ENCODE results near the gene MOK. TPM values are rescaled to one million over a fixed set of nuclear protein-coding genes. Genes with fewer than 3 reads are reported as not detected.

MOK gene
- total and polyA plus RNA-seq, 2 of the 4 experiments (the other 2 are of a cell fraction): 16.8 to 48.5 TPM

DNA sequence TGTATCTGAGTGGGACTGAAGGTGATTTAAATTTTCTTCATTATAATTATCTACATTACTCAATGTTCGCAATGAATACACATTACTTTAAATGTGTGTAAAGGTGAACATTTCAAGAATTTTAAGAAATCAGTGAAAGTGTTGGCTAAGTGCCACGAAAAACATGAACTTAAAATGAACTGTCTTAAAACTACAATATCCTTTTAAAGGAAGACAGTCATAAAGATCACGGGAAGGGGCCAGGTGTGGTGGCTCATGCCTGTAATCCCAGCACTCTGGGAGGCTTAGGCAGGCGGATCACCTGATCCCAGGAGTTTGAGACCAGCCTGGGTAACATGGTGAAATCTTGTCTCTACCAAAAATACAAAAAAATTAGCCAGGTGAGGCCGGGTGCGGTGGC is 11.2 kb downstream of the MOK start:
- no peak overlapping the region; the same call in 1 of the 2 replicates for H4K5ac ChIP-seq (ENCODE audit: low read depth, low read length)
- H3K4me1 ChIP-seq (ENCODE audit: control insufficient read depth, insufficient read depth, low read length): peaks cover 7% of the 10 kb centered on the region; the same call in 1 of the 2 replicates
- peaks cover 0 to 4% of the 10 kb centered on the region in 2 experiments; a peak in 2 of 4 replicates for H3K79me1 ChIP-seq (ENCODE audit: low read depth in 1 of 2, low read length in 2 of 2)
- no CpG with 5 or more reads among the region's 6 CpGs for WGBS, 2 experiments (ENCODE audit: extremely low coverage in 2 of 2, insufficient read length in 1 of 2)
- no peak overlapping the region for H3K4me3 ChIP-seq (ENCODE audit: insufficient read depth, low read depth, low read length)
- ChIA-PET POLR2A (ENCODE audit: unreplicated experiment) (no interaction called here), CTCF (no interaction called here)
- H3K36me3 ChIP-seq (ENCODE audit: control insufficient read depth, insufficient read depth, low read length): no peaks in the 10 kb centered on the region
- dilution Hi-C loops (cut with HindIII; ENCODE audit: low sequenced_read_pairs, unreplicated experiment): no loop called here
- H3K27ac ChIP-seq (ENCODE audit: insufficient read depth, low read length): no peak overlapping the region
- H2BK120ac ChIP-seq (ENCODE audit: low read depth, low read length): no peak overlapping the region
- H2AK9ac ChIP-seq (replicated peaks; ENCODE audit: low read depth, low read length, poor library complexity): no peak overlapping the region
- DNase-seq (peak; percentile 59), ATAC-seq (ENCODE audit: low read depth) (no peak)
- no peak overlapping the region; a peak in 1 of 4 replicates for H4K8ac ChIP-seq (ENCODE audit: low read depth in 2 of 2, low read length in 2 of 2)
- H3K4ac ChIP-seq (ENCODE audit: low read depth, low read length): no peak overlapping the region
- H2BK15ac ChIP-seq (ENCODE audit: low read depth, low read length): no peak overlapping the region
- H2BK5ac ChIP-seq (ENCODE audit: low read depth, low read length, poor library complexity, severe bottlenecking): no peak overlapping the region
- no peak overlapping the region for H3K56ac ChIP-seq (ENCODE audit: extremely low read depth, insufficient read depth, low read length)
- H3K18ac ChIP-seq (ENCODE audit: low read depth, low read length): no peak overlapping the region
- in situ Hi-C loops (cut with MboI; ENCODE audit: low sequenced_read_pairs): no loop called here
- no peaks in the 10 kb centered on the region for H3K27me3 ChIP-seq (ENCODE audit: control insufficient read depth, insufficient read depth, low read length)
- H2AK5ac ChIP-seq (ENCODE audit: low read depth, low read length): no peak overlapping the region; the same call in 1 of the 2 replicates
- H3K9me3 ChIP-seq (ENCODE audit: control insufficient read depth, insufficient read depth, low read length): no peaks in the 10 kb centered on the region
- H4K91ac ChIP-seq (ENCODE audit: insufficient read depth, low read depth, low read length): no peak overlapping the region
- no peaks in the 10 kb centered on the region for H4K20me1 ChIP-seq (ENCODE audit: insufficient read depth, low read length)
- no peak overlapping the region for H2BK20ac ChIP-seq (ENCODE audit: low read depth, low read length)
- H3K9me1 ChIP-seq (ENCODE audit: insufficient read depth, low read length): no peaks in the 10 kb centered on the region
- TF ChIP-seq RFX5 (IDR thresholded peaks at IDR 0.05; ENCODE audit: low read depth, low read length) (no peak), POLR2A (IDR thresholded peaks at IDR 0.05; ENCODE audit: low read depth, low read length) (no peak), MAFK (IDR thresholded peaks at IDR 0.05; ENCODE audit: low read depth, low read length) (no peak), CHD1 (IDR thresholded peaks at IDR 0.05; ENCODE audit: low read depth, low read length) (no peak), RAD21 (IDR thresholded peaks at IDR 0.05; ENCODE audit: low read length) (no peak), MAZ (IDR thresholded peaks at IDR 0.05; ENCODE audit: borderline replicate concordance, low read depth, low read length) (no peak), FOS (IDR thresholded peaks at IDR 0.05; ENCODE audit: low read depth, low read length) (no peak), NFE2L2 (IDR thresholded peaks at IDR 0.05; ENCODE audit: low read depth, low read length) (no peak), CEBPB (IDR thresholded peaks at IDR 0.05; ENCODE audit: low read depth, low read length) (no peak)
- TF ChIP-seq, protein P1, sequence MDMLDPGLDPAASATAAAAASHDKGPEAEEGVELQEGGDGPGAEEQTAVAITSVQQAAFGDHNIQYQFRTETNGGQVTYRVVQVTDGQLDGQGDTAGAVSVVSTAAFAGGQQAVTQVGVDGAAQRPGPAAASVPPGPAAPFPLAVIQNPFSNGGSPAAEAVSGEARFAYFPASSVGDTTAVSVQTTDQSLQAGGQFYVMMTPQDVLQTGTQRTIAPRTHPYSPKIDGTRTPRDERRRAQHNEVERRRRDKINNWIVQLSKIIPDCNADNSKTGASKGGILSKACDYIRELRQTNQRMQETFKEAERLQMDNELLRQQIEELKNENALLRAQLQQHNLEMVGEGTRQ (IDR thresholded peaks at IDR 0.05; ENCODE audit: low read depth, low read length): no peak
- intact Hi-C loops (cut with micrococcal nuclease): loop anchor here (5.0 kb wide), 1 partner anchor 146 kb away; no protein-coding TSS in a partner anchor
- H3K23ac ChIP-seq (ENCODE audit: low read depth, low read length): no peak overlapping the region
- H3K9ac ChIP-seq (ENCODE audit: low read depth, low read length): no peak overlapping the region
- no peak overlapping the region for H3K4me2 ChIP-seq (ENCODE audit: low read depth, low read length)
- BruUV-seq (replicated peaks): no TSS peak
- no peak overlapping the region for H2AFZ ChIP-seq (replicated peaks; ENCODE audit: low read length, poor library complexity)
- no peak overlapping the region for H3K14ac ChIP-seq (replicated peaks; ENCODE audit: low read depth, low read length)
